Thyroid gland (tissue), 4 donors: ENCODE results near the gene PARP11. TPM values are rescaled to one million over a fixed set of nuclear protein-coding genes. Genes with fewer than 3 reads are reported as not detected.

ENCODE experiments used
- DNase-seq, 2 donors: peaks; one replicate each; pipeline ENCODE4 v3.0.0-alpha.2; 2019
- H3K27ac ChIP-seq, 3 donors: fragments of 200-600 bp; sonication (generic); 1 replicate in 2 of 3; 2 replicates in 1 of 3; pipeline ENCODE4 v1.5.1; 2016 to 2019; ENCODE audit warnings: mild to moderate bottlenecking in 1 of 3, moderate library complexity in 1 of 3
- H3K27me3 ChIP-seq: fragments of 200-600 bp; sonication (generic); one replicate; pipeline ENCODE4 v1.5.1; 2019
- H3K36me3 ChIP-seq, 2 donors: fragments of 200-600 bp; sonication (generic); one replicate each; pipeline ENCODE4 v1.5.1; 2016 to 2019
- H3K4me1 ChIP-seq, 2 donors: fragments of 200-600 bp; sonication (generic); one replicate each; pipeline ENCODE4 v1.5.1; 2017 to 2019
- H3K4me3 ChIP-seq, 3 donors: fragments of 200-600 bp; sonication (generic); replicated peaks in 1 of 3; 1 replicate in 2 of 3; 2 replicates in 1 of 3; pipeline ENCODE4 v1.5.1; 2016; ENCODE audit warnings: mild to moderate bottlenecking in 1 of 3
- H3K9me3 ChIP-seq: fragments of 200-600 bp; sonication (generic); one replicate; pipeline ENCODE4 v1.5.1; 2017
- CTCF ChIP-seq, 6 experiments: fragments of 200-600 bp in 3 of 6; fragments of 450-650 bp in 3 of 6; sonication (generic) in 3 of 6; IDR thresholded peaks; one replicate each; pipeline ENCODE4 v1.5.1; 2016 to 2019; ENCODE audit warnings: antibody characterized with exemption in 6 of 6, mild to moderate bottlenecking in 2 of 6, inconsistent platforms in 1 of 6, moderate library complexity in 1 of 6
- POLR2A ChIP-seq, 2 donors: fragments of 450-650 bp; IDR thresholded peaks; one replicate each; pipeline ENCODE4 v1.6.1; 2017; ENCODE audit warnings: antibody characterized with exemption in 2 of 2, mild to moderate bottlenecking in 2 of 2, moderate library complexity in 1 of 2
- WGBS, 2 donors: methylation state at CpG; one replicate each; pipeline ENCODE4 v1.1.5; 2017; 5-methylcytosine and 5-hydroxymethylcytosine counted together
- intact Hi-C: fragments of 100-400 bp; cut with DNase I; formaldehyde crosslinking; loops from one replicate; pipeline ENCODE4 v1.15.1; 2023
- total RNA-seq, 4 donors: library from RNA; depleted of rRNA; stranded (reverse); fragments of >200 nt; gene quantifications; one replicate each; pipeline ENCODE4 v1.2.3, GENCODE V29; 2016

Gene PARP11
- total RNA-seq, 4 donors from 2014 or later: 8.7 to 26.2 (median 15.4) TPM

GRCh38 chr12:3838076-3838475 is 35.1 kb downstream of the PARP11 start:
- TF ChIP-seq CTCF (IDR thresholded peaks at IDR 0.05): no peak
- TF ChIP-seq POLR2A (IDR thresholded peaks at IDR 0.05): no peak
- Histone ChIP-seq H3K4me1 (peaks cover 0 to 8% of the 10 kb centered on the region in 2 donors), H3K4me3 (no peak overlapping the region), H3K36me3 (no peaks in the 10 kb centered on the region), H3K27ac (no peak overlapping the region), H3K27me3 (no peaks in the 10 kb centered on the region), H3K9me3 (no peaks in the 10 kb centered on the region)
- DNase-seq: no peak
- intact Hi-C loops: no loop called here
- WGBS, 2 donors: 85 to 89% methylated on average over 1 of the region's 1 CpG

- no peaks in the 10 kb centered on the region for H3K9me3 ChIP-seq
- WGBS, 2 donors: 95% methylated on average over 4 of the region's 4 CpGs
- no peak for DNase-seq
- no peaks in the 10 kb centered on the region for H3K27me3 ChIP-seq
- H3K27ac ChIP-seq: no peak overlapping the region
- no peaks in the 10 kb centered on the region for H3K36me3 ChIP-seq
- intact Hi-C loops: no loop called here
- H3K4me1 ChIP-seq: peaks cover 0 to 8% of the 10 kb centered on the region in 2 donors
- H3K4me3 ChIP-seq: no peak overlapping the region
- no peak for TF ChIP-seq POLR2A (IDR thresholded peaks at IDR 0.05)
- TF ChIP-seq CTCF (IDR thresholded peaks at IDR 0.05): no peak
Observed at GRCh38 chr12:3837049-3837448, 36.1 kb downstream of the PARP11 start.

GRCh38 chr12:3836641-3837040 is 36.6 kb downstream of the PARP11 start:
- H3K27ac ChIP-seq: no peak overlapping the region
- H3K36me3 ChIP-seq: no peaks in the 10 kb centered on the region
- no peak overlapping the region for H3K4me3 ChIP-seq
- intact Hi-C loops: no loop called here
- TF ChIP-seq POLR2A (IDR thresholded peaks at IDR 0.05): no peak
- H3K4me1 ChIP-seq: peaks cover 0 to 8% of the 10 kb centered on the region in 2 donors
- WGBS, 2 donors: 92 to 97% methylated on average over 3 of the region's 3 CpGs
- H3K9me3 ChIP-seq: no peaks in the 10 kb centered on the region
- DNase-seq: no peak
- no peaks in the 10 kb centered on the region for H3K27me3 ChIP-seq

- Histone ChIP-seq H3K4me1 (peaks cover 0 to 8% of the 10 kb centered on the region in 2 donors), H3K9me3 (no peaks in the 10 kb centered on the region), H3K4me3 (no peak overlapping the region), H3K27ac (no peak overlapping the region), H3K27me3 (no peaks in the 10 kb centered on the region), H3K36me3 (no peaks in the 10 kb centered on the region)
- DNase-seq: no peak
- WGBS, 2 donors: 99% methylated on average over 2 of the region's 2 CpGs
- TF ChIP-seq POLR2A (IDR thresholded peaks at IDR 0.05) (no peak), CTCF (IDR thresholded peaks at IDR 0.05) (no peak)
- intact Hi-C loops: no loop called here
Observed at GRCh38 chr12:3835914-3836313, 37.3 kb downstream of the PARP11 start.

GRCh38 chr12:3834774-3835173 is 38.4 kb downstream of the PARP11 start:
- peak; percentile 8 to 9 for DNase-seq
- H3K36me3 ChIP-seq: no peaks in the 10 kb centered on the region
- intact Hi-C loops: no loop called here
- H3K9me3 ChIP-seq: no peaks in the 10 kb centered on the region
- WGBS, 2 donors: 80 to 83% methylated on average over 6 of the region's 6 CpGs
- no peak overlapping the region for H3K4me3 ChIP-seq
- TF ChIP-seq POLR2A (IDR thresholded peaks at IDR 0.05) (no peak), CTCF (IDR thresholded peaks at IDR 0.05) (no peak)
- no peak overlapping the region for H3K27ac ChIP-seq
- peaks cover 0 to 8% of the 10 kb centered on the region in 2 donors for H3K4me1 ChIP-seq
- no peaks in the 10 kb centered on the region for H3K27me3 ChIP-seq
